GM19467 (cell line): ENCODE data around the gene KLRC3.
"Not testable (repeated sequence)": the region's sequence is repeated elsewhere in the genome, so short reads cannot be mapped to it uniquely, and the experiment has no call there.

Source experiments
- ATAC-seq: cut with Tn5 transposase; IDR thresholded peaks from one replicate; pipeline ENCODE4 v1.9.1; 2021; ENCODE audit warnings: mild to moderate bottlenecking, moderate library complexity; ENCODE audit not compliant: unreplicated experiment

KLRC3 gene

GRCh38 chr12:10371893-10372535, 48.4 kb downstream of the KLRC3 start:
- ATAC-seq, result not testable (repeated sequence)

GRCh38 chr12:10369557-10370415, 50.6 kb downstream of the KLRC3 start:
- ATAC-seq, result no peak

GRCh38 chr12:10368206-10369171, 51.9 kb downstream of the KLRC3 start:
- ATAC-seq, result no peak

- ATAC-seq, result not testable (repeated sequence)
Observed at GRCh38 chr12:10367714-10368113, 52.7 kb downstream of the KLRC3 start.

- ATAC-seq, result no peak
Observed at GRCh38 chr12:10366875-10367274, 53.5 kb downstream of the KLRC3 start.

- ATAC-seq, result no peak
Observed at GRCh38 chr12:10365696-10366405, 54.5 kb downstream of the KLRC3 start.

- ATAC-seq, result peak; percentile 25
Observed at GRCh38 chr12:10364815-10365622, 55.4 kb downstream of the KLRC3 start.

- ATAC-seq, result peak; percentile 84
Observed at GRCh38 chr12:10363914-10364814, 56.2 kb downstream of the KLRC3 start.

GRCh38 chr12:10363658-10363913, 56.8 kb downstream of the KLRC3 start:
- ATAC-seq, result no peak

- no peak for ATAC-seq
Observed at GRCh38 chr12:10362828-10363657, 57.4 kb downstream of the KLRC3 start.

- no peak for ATAC-seq
Observed at GRCh38 chr12:10362325-10362724, 58.1 kb downstream of the KLRC3 start.
